ENCODE measurements around the gene RFX1. TPM values are rescaled to one million over a fixed set of nuclear protein-coding genes. Genes with fewer than 3 reads are reported as not detected.

The RFX1 gene
- total and polyA plus RNA-seq, 9 of the 15 experiments (the other 6 are each of a cell fraction or from before 2014, with no cell fraction given) = 0.14 to 19.3 (median 1.2) TPM

DNA sequence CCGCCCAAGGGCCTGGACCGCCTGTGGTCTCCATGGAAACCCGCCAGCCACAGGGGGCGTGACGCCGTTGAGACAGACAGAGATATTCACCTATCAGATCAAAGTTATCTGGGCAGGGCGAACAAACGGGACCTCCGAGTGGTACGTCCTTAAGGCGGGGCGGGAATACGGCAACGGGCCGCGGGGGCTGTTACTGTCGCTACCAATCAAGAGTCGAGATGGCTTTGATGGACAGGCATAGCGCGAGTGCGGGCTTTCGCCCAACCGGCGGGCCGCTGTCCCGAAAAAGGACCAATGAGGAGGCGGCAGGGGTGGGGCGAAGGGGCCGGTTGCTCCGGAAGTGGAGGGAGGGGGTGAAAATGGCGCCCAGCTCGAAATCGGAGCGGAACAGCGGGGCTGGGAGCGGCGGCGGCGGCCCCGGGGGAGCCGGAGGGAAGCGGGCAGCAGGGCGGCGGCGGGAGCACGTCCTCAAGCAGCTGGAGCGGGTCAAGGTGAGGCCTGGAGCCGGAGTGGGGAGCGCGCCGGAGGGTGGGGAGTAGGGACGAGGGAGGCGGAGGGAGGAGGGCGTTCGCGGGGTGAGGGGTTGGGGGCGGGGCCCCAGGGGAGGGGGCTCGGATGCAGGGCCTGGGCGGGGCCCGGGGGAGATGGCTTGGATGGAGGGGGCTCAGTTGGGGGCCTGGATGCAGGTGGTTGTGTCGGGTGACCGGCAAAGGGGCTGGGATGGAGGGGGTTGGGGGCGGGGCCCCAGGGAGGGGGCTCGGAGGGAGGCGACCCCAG, 53.8 kb downstream of the RFX1 start, which contains the start of gene DCAF15 (continued):
- TF ChIP-seq, protein P1, sequence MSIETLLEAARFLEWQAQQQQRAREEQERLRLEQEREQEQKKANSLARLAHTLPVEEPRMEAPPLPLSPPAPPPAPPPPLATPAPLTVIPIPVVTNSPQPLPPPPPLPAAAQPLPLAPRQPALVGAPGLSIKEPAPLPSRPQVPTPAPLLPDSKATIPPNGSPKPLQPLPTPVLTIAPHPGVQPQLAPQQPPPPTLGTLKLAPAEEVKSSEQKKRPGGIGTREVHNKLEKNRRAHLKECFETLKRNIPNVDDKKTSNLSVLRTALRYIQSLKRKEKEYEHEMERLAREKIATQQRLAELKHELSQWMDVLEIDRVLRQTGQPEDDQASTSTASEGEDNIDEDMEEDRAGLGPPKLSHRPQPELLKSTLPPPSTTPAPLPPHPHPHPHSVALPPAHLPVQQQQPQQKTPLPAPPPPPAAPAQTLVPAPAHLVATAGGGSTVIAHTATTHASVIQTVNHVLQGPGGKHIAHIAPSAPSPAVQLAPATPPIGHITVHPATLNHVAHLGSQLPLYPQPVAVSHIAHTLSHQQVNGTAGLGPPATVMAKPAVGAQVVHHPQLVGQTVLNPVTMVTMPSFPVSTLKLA (conservative IDR thresholded peaks at IDR 0.05) = peak; percentile 11 to 29; a peak in 2 of 4 replicates
- TF ChIP-seq, protein P2, sequence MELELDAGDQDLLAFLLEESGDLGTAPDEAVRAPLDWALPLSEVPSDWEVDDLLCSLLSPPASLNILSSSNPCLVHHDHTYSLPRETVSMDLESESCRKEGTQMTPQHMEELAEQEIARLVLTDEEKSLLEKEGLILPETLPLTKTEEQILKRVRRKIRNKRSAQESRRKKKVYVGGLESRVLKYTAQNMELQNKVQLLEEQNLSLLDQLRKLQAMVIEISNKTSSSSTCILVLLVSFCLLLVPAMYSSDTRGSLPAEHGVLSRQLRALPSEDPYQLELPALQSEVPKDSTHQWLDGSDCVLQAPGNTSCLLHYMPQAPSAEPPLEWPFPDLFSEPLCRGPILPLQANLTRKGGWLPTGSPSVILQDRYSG (tag; conservative IDR thresholded peaks at IDR 0.05; ENCODE audit: low read depth) = no peak
- peak; percentile 92 for TF ChIP-seq ZNF263 (CRISPR knock-in tag; IDR thresholded peaks at IDR 0.05; ENCODE audit: borderline replicate concordance)
- TF ChIP-seq, protein P3, sequence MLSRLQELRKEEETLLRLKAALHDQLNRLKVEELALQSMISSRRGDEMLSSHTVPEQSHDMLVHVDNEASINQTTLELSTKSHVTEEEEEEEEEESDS (CRISPR knock-in tag; IDR thresholded peaks at IDR 0.05) = no peak
- peak; percentile 89 for TF ChIP-seq CHD2 (IDR thresholded peaks at IDR 0.05; ENCODE audit: low read depth, low read length)
- TF ChIP-seq MEIS2 (IDR thresholded peaks at IDR 0.05; ENCODE audit: partially characterized antibody) = peak; percentile 67
- TF ChIP-seq, protein P4, sequence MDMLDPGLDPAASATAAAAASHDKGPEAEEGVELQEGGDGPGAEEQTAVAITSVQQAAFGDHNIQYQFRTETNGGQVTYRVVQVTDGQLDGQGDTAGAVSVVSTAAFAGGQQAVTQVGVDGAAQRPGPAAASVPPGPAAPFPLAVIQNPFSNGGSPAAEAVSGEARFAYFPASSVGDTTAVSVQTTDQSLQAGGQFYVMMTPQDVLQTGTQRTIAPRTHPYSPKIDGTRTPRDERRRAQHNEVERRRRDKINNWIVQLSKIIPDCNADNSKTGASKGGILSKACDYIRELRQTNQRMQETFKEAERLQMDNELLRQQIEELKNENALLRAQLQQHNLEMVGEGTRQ (CRISPR knock-in tag; IDR thresholded peaks at IDR 0.05) = no peak
- TF ChIP-seq, protein P5, sequence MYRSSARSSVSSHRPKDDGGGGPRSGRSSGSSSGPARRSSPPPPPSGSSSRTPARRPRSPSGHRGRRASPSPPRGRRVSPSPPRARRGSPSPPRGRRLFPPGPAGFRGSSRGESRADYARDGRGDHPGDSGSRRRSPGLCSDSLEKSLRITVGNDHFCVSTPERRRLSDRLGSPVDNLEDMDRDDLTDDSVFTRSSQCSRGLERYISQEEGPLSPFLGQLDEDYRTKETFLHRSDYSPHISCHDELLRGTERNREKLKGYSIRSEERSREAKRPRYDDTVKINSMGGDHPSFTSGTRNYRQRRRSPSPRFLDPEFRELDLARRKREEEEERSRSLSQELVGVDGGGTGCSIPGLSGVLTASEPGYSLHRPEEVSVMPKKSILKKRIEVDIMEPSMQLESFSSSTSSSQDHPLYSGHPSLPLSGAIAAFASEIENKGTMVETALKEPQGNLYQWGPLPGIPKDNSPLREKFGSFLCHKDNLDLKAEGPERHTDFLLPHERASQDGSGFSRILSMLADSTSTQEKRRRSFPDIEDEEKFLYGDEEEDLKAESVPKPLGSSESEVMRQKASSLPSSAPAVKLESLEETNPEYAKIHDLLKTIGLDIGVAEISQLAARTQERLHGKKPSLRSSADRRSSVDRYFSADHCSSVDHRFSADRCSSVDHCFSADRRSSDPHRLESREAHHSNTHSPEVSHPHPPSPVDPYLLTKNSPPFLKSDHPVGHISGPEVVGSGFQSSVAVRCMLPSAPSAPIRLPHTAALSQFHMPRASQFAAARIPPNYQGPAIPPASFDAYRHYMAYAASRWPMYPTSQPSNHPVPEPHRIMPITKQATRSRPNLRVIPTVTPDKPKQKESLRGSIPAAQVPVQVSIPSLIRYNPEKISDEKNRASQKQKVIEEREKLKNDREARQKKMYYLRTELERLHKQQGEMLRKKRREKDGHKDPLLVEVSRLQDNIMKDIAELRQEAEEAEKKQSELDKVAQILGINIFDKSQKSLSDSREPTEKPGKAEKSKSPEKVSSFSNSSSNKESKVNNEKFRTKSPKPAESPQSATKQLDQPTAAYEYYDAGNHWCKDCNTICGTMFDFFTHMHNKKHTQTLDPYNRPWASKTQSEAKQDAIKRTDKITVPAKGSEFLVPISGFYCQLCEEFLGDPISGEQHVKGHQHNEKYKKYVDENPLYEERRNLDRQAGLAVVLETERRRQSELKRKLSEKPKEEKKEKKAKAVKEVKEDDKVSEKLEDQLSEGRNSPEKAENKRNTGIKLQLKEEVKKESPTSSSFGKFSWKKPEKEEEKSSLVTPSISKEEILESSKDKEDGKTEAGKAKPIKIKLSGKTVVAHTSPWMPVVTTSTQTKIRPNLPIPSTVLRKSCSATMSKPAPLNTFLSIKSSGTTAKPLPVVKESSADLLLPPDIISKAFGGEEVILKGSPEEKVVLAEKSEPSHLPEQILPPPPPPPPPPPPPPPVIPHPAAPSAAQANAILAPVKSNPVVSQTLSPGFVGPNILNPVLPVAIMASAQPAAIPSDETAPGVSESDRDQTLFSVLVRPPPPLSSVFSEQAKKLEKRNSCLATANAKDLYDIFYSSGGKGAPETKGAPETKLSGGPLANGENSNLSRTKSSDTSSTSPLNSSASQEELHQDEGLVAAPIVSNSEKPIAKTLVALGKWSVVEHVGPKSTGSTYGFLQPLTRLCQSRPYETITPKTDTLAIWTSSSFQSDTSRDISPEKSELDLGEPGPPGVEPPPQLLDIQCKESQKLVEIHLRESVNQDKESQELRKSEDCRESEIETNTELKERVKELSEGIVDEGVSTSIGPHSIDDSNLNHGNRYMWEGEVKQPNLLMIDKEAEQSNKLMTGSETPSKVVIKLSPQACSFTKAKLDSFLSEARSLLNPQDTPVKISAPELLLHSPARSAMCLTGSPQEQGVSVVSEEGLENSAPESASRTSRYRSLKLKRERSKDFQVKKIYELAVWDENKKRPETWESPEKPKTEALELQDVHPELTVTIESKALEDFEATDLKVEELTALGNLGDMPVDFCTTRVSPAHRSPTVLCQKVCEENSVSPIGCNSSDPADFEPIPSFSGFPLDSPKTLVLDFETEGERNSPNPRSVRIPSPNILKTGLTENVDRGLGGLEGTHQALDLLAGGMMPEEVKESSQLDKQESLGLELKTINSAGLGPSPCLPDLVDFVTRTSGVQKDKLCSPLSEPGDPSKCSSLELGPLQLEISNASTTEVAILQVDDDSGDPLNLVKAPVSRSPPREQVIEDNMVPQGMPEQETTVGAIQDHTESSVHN (IDR thresholded peaks at IDR 0.05; ENCODE audit: borderline replicate concordance in 1 of 2, low read depth in 1 of 2) = no peak
- TF ChIP-seq, protein P6, sequence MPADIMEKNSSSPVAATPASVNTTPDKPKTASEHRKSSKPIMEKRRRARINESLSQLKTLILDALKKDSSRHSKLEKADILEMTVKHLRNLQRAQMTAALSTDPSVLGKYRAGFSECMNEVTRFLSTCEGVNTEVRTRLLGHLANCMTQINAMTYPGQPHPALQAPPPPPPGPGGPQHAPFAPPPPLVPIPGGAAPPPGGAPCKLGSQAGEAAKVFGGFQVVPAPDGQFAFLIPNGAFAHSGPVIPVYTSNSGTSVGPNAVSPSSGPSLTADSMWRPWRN (IDR thresholded peaks at IDR 0.05; ENCODE audit: low read depth) = peak; percentile 74; the same call in 1 of the 2 replicates
- TF ChIP-seq, protein P7, sequence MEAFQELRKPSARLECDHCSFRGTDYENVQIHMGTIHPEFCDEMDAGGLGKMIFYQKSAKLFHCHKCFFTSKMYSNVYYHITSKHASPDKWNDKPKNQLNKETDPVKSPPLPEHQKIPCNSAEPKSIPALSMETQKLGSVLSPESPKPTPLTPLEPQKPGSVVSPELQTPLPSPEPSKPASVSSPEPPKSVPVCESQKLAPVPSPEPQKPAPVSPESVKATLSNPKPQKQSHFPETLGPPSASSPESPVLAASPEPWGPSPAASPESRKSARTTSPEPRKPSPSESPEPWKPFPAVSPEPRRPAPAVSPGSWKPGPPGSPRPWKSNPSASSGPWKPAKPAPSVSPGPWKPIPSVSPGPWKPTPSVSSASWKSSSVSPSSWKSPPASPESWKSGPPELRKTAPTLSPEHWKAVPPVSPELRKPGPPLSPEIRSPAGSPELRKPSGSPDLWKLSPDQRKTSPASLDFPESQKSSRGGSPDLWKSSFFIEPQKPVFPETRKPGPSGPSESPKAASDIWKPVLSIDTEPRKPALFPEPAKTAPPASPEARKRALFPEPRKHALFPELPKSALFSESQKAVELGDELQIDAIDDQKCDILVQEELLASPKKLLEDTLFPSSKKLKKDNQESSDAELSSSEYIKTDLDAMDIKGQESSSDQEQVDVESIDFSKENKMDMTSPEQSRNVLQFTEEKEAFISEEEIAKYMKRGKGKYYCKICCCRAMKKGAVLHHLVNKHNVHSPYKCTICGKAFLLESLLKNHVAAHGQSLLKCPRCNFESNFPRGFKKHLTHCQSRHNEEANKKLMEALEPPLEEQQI (IDR thresholded peaks at IDR 0.05) = no peak
